DND-41 (cell line): ENCODE results near the gene USP24.

ENCODE experiments used
- EZH2 ChIP-seq: IDR thresholded peaks from 3 replicates; pipeline ENCODE4 v1.6.1; 2012; ENCODE audit warnings: borderline replicate concordance, low read depth, mild to moderate bottlenecking, moderate library complexity, low read length, inconsistent platforms; ENCODE audit not compliant: severe bottlenecking
- TF ChIP-seq, protein P1 (sequence below): IDR thresholded peaks from 2 replicates; pipeline ENCODE4 v1.5.1; 2012; ENCODE audit warnings: borderline replicate concordance, low read length, moderate library complexity, mild to moderate bottlenecking; ENCODE audit not compliant: poor library complexity, severe bottlenecking; ENCODE audit errors: extremely low read depth

DNA sequence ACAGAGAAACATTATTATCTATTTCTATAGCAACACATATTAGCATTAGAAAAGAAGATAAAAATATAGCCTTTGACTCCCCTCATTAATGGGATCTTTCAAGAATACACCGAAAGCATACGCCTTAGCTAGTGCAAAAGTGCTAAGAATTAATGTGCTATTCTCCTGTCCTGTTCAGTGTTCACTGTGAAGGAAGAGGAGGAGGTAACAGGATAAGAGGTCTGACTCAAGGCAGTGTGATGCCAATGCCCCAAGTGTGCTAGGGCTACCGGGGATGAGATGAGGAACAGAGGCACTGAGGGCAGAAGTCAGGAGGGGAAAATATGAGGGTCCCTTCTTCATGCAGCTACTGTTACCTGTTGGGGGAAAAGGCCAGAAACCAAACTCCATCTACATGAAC, 43.5 kb downstream of the USP24 start:
- TF ChIP-seq, protein P1, sequence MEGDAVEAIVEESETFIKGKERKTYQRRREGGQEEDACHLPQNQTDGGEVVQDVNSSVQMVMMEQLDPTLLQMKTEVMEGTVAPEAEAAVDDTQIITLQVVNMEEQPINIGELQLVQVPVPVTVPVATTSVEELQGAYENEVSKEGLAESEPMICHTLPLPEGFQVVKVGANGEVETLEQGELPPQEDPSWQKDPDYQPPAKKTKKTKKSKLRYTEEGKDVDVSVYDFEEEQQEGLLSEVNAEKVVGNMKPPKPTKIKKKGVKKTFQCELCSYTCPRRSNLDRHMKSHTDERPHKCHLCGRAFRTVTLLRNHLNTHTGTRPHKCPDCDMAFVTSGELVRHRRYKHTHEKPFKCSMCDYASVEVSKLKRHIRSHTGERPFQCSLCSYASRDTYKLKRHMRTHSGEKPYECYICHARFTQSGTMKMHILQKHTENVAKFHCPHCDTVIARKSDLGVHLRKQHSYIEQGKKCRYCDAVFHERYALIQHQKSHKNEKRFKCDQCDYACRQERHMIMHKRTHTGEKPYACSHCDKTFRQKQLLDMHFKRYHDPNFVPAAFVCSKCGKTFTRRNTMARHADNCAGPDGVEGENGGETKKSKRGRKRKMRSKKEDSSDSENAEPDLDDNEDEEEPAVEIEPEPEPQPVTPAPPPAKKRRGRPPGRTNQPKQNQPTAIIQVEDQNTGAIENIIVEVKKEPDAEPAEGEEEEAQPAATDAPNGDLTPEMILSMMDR = no peak
- TF ChIP-seq EZH2 = no peak
